SHP77 (cell line): ENCODE data around the gene SCTR.

Source experiments
- DNase-seq, 2 experiments: peaks; one replicate each; lab custom pipeline; 2025; lab: John Stamatoyannopoulos, UW

Gene SCTR

GRCh38 chr2:119523383-119523951 lies 816 bp downstream of the SCTR start:
- DNase-seq, result no peak

- DNase-seq, result no peak
These were observed 1.6 kb downstream of the SCTR start for GRCh38 chr2:119522671-119523070.

DNA sequence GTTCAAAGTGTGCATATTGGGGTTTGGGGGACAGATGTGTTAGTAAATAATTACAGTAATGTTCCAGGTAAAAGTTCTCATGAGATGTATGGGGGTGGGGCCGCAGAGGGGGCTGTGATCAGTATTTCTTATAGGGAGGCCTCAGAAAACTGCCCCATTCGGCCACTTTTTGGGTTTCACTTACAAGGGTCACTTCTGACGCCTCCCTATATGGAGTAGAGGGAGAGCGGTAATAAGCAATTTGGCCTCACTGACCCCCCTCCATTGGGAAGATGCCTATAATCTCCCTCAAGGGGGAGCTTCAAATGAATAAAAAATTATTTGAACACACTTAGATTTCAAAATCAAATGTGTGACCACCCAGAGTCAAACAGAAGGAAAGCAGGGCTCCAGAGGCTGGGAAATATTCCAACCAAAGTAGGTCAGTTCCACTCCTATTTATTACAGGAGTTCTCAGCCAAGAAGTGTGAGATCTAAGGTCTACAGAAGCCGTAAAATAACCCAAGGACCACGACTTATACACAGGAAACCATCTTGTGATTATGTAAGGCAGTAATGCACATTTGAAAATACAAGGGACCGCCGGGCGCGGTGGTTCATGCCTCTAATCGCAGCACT lies 2.7 kb downstream of the SCTR start:
- no peak for DNase-seq

GRCh38 chr2:119520696-119521432 lies 3.4 kb downstream of the SCTR start:
- DNase-seq, result no peak

DNA sequence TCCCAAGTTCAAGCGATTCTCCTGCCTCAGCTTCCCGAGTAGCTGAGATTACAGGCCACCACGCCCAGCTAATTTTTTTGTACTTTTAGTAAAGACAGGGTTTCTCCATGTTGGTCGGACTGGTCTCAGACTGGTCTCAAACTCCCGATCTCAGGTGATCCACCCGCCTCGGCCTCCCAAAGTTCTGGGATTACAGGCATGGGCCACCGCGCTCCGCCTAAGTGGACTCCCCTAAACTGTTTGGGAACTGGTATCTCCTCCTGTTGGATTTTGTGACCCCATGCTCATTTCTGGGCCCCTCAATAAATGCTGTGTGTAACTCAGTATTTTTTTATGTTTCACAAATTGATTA lies 5.2 kb downstream of the SCTR start:
- no peak for DNase-seq

DNA sequence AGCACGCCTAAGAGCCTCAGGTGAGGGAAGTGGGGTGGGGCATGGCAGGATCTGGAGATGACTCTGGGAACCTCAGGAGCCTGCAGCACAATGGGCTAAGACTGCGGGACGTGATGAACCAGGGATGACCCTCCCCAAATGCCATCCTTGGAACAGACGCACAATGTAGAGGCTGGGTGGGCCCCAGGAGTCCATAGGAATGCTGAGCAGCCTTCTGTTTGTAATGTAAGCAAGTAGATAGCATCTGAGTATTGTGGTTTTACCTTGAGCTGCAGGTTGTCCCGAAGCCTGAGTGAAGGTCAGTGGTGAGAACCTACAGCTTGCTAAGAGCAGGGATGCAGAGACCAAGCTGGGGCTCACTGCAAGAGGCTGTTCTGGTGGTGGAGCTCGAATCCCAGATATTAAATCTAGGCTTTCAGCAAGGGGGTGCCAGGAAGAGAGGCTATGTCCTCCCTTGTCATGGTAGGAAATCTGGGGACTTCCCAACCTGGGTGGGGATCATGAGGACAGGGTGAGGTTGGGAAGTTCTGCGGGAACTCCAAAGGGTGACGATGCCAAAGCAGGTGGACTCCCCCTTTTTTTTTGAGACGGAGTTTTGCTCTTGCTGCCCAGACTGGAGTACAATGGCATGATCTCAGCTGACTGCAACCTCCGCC lies 5.8 kb downstream of the SCTR start:
- no peak for DNase-seq

- peak; percentile 3 to 24 for DNase-seq
These were observed 6.8 kb downstream of the SCTR start for GRCh38 chr2:119517433-119517832.

GRCh38 chr2:119516121-119516520 lies 8.2 kb downstream of the SCTR start:
- DNase-seq, result no peak

DNA sequence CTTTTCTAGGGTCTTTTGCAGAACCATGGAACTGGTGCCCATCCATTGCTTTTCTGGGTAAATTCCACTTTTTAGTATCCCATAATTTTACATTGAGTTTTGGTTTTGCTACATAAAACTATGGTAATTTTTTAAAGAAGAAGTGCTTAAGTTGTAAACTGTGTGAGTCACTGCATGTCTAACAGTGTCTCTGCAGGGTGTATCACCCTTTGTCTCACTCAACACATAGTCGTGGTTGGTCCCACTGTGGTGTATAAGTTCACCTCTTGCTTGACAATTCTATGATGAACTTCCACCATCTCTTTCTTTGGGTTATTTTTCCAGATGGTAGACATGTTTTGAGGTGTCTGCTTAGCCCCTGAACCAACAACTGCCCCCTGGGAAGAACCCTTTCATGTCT lies 10.5 kb downstream of the SCTR start:
- no peak for DNase-seq

GRCh38 chr2:119512946-119513345 lies 11.3 kb downstream of the SCTR start:
- DNase-seq, result no peak

- no peak for DNase-seq
These were observed 12.3 kb downstream of the SCTR start for GRCh38 chr2:119511989-119512388.

- no peak for DNase-seq
These were observed 15.5 kb downstream of the SCTR start for GRCh38 chr2:119508756-119509155.

DNA sequence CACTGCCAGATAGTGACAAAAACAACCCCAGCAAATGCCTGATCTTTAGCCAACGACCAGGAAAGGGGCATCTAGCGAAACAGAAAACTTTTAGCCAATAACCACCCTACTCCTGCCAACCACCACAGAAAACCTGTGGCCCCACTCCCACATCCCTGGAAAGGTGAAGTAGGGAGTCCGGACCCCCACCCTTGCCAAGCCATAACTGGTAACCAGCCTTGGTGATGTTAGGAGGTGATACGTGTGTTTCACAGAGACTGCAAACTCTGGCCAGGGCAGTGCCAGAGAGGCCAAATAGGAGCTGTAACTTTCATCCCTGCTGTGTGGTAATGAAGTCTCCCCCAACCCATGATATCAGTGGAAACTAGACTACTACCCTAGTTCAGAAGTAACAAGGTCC lies 27.6 kb downstream of the SCTR start:
- DNase-seq, result no peak

DNA sequence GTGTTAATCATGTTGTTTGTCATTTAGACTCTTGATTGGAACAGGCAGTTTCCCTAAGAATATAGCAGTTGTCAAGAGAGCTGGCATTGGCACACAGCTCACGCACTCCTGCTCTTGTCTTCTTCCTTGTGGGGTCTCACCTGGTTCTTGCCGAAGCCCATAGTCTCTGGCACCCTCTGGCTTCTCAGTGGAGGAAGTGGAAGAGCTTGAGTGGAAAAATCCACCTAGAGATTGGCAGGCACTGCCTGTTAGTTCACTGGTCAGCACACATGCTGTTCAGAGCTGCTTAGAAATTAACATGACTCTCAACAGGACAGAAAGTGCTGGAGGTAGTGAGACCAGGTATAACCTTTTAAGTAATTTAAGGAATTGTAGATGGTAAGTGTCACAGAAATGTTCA lies 28.3 kb downstream of the SCTR start:
- DNase-seq, result no peak

DNA sequence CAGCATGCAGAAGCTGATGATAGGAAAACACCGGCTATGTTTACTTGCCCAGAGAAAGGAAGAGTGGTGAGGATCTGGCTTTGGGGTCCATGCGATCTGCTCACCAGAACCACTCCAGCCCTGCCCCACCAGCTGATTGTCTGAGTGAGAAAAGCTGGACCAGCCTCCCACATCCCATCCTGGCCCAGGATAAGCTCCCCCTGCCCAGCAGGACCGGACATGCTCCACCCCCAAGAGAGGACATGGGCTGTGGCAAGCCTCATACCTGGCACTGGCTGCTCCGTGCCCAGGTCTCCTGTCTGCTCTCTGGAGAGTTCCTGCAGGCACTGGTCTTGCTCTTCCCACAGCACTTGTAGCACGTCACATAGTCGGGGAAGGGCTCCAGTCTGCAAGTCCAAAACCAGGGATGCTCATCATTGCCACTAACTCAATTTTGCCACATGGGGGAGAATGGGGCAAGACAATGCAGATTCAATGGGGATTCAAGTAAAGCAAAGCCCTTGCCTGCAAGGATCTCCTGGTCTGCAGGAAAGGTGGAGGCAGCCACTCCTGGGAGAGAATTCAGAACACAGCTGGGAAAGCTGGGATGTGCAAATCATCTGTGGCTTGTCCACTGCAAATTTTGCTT lies 30.0 kb downstream of the SCTR start:
- DNase-seq, result no peak

GRCh38 chr2:119491776-119492525 lies 32.3 kb downstream of the SCTR start:
- no peak for DNase-seq

- DNase-seq, result no peak
These were observed 33.6 kb downstream of the SCTR start for GRCh38 chr2:119490653-119491195.

DNA sequence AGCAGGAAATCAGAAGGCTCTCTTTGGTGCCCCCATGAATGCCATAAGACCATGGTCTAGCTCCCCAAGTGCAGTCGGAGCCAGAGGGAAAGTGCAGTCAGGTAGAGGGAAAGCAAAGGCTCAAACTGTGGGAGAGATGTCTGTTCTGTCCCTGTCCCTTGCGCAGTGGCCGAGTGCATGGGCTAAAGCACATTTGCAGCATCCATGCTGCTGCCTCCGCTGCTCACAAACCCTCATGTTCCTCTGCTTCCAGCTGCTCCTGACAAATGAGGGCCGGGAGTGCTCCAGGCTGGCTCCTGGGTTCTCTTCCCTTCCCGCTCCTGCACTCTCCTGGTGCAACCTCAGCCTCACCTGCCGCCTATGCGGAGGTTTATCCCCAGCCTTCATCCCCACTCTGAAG lies 34.2 kb downstream of the SCTR start:
- no peak for DNase-seq

DNA sequence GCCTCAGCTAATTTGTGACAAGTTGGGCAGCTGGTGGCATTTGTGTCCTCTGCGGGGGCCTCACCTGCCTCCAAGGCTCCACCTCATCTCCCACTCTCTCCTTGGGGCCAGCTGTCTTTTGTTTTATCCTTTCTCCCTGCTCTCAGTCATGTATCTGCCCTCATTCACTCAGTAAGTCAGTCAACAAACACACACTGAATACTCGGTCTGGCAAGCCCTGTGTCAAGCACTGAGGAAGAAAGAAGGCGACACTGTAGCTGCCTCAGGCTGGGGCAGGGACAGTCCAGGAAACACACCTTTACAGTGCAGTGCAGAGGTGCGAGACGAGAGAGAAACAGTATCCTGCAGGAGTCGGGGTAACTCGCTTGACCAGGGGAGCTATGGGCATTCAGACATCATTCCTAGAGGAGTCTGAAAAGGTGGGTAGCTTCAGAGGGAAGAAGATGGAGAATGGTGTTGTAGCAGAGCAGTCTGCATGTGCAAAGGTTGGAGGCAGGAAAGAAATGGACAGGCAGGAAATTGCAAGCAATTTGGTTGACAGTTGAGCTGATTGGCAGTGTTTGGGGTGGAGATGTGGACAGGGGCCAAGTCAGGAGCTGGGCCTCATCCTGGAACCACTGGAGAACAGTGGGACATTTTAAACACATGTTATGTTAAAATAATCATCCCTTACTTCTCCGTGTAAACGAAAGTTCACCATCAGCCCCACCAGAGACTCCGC lies 34.9 kb downstream of the SCTR start:
- DNase-seq, result no peak

DNA sequence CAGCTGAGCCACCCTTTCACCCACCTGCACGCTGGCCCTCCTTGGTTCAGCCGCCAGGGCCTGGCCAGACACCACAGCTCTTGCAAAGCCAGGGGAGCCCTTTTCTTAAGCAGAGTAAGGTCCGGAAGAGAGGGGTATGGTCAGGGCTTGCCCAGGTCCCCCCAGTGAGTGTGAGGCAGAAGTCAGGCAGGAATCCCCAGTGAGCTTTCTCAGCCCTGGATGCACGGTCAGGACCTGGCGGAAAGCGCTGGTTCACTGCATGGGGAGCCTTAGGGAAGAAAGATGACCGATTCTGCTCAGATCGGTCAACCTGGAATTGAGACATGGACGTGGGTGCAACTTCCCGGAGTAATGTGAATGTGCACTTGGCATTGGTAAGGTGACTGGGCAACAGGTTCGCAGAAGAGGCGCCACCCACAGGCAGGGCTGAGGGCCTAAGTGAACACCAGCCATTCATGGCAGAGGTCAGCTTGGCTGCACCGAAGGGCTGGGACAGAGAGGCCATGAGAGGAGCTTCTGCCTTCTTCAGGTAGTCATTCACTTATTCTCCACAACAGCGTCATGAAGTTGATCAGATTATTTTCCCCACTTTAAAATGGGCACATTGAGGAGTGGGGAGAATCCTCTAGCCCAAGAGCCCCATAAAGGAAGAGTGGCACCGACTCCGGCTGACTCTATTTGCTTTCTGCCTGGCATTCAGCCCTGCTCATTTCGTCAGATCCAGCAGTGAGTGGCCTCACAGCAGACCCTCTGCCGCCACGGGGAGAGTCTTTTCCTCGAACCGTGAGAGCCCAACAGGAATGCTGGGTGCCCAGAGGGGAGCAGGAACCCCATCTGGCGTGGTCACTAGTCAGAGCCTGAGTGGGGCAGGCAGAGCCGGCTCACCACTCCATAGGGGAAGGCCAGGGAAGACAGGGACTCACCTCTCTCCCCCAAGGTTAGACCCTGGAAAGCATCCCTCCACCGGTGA lies 35.8 kb downstream of the SCTR start:
- no peak for DNase-seq
